A375 (cell line): ENCODE measurements around the gene SNX7. TPM values are rescaled to one million over a fixed set of nuclear protein-coding genes. Genes with fewer than 3 reads are reported as not detected.

Experiments
- total RNA-seq: library from RNA; depleted of rRNA; stranded (reverse); fragments of >200 nt; shearing (Covaris generic); gene quantifications from 2 replicates; pipeline ENCODE4 v1.2.3, GENCODE V29; 2014; rRNA removed

The SNX7 gene
- total RNA-seq: 22.7 and 28.4 TPM in 2 replicates

GRCh38 chr1:98661544-98662355, at the start of gene SNX7:
TSS of gene SNX7 (plus strand) at chr1:98661721. CDS start at chr1:98661732, 11 bp downstream.

